Karpas-422 (cell line): ENCODE measurements around the gene HDAC10. TPM values are rescaled to one million over a fixed set of nuclear protein-coding genes. Genes with fewer than 3 reads are reported as not detected.

Source experiments
- DNase-seq: peaks from one replicate; pipeline ENCODE4 v3.0.0-alpha.2; 2015
- H2AFZ ChIP-seq: fragments of 200-600 bp; sonication (generic); 2 replicates; pipeline ENCODE4 v1.6.1; 2014; ENCODE audit warnings: antibody characterized with exemption, low read length, mixed read lengths
- H3K27ac ChIP-seq: fragments of 200-600 bp; sonication (generic); 2 replicates; pipeline ENCODE4 v1.5.1; 2014; ENCODE audit warnings: mild to moderate bottlenecking, low read length, moderate library complexity
- H3K27me3 ChIP-seq: fragments of 200-600 bp; sonication (generic); 2 replicates; pipeline ENCODE4 v1.6.1; 2014; ENCODE audit warnings: low read length, mixed read lengths
- H3K36me3 ChIP-seq: fragments of 200-600 bp; sonication (generic); 2 replicates; pipeline ENCODE4 v1.6.1; 2014; ENCODE audit warnings: low read length, mixed read lengths; ENCODE audit not compliant: insufficient read depth
- H3K4me1 ChIP-seq: fragments of 200-600 bp; sonication (generic); 2 replicates; pipeline ENCODE4 v1.6.1; 2014; ENCODE audit warnings: mild to moderate bottlenecking, low read length, mixed read lengths
- H3K4me2 ChIP-seq: fragments of 200-600 bp; sonication (generic); 2 replicates; pipeline ENCODE4 v1.6.1; 2014; ENCODE audit warnings: low read length, low read depth, mild to moderate bottlenecking; ENCODE audit not compliant: poor library complexity, severe bottlenecking
- H3K4me3 ChIP-seq: fragments of 200-600 bp; sonication (generic); 2 replicates; pipeline ENCODE4 v1.5.1; 2014; ENCODE audit warnings: mild to moderate bottlenecking, antibody characterized with exemption, low read length, mixed read lengths
- H3K79me2 ChIP-seq: fragments of 200-600 bp; sonication (generic); 2 replicates; pipeline ENCODE4 v1.6.1; 2014; ENCODE audit warnings: mild to moderate bottlenecking, low read length, mixed read lengths
- H3K9ac ChIP-seq: fragments of 200-600 bp; sonication (generic); 2 replicates; pipeline ENCODE4 v1.6.0; 2014; ENCODE audit warnings: low read length
- H3K9me2 ChIP-seq: fragments of 200-600 bp; sonication (generic), shearing (Covaris generic); replicated peaks from 2 replicates; pipeline ENCODE4 v1.6.0; 2014; ENCODE audit warnings: mild to moderate bottlenecking, low read length, moderate library complexity; ENCODE audit not compliant: insufficient read depth
- H3K9me3 ChIP-seq: fragments of 300-700, 200-600 bp; sonication (generic); 2 replicates; pipeline ENCODE4 v1.6.1; 2014; ENCODE audit warnings: low read length, mixed read lengths
- H4K20me1 ChIP-seq: fragments of 200-600 bp; sonication (generic); 2 replicates; pipeline ENCODE4 v1.6.1; 2014; ENCODE audit warnings: mild to moderate bottlenecking, antibody characterized with exemption, low read length, low read depth; ENCODE audit not compliant: insufficient read depth
- total RNA-seq: library from RNA; depleted of rRNA; stranded (reverse); fragments of >200 nt; shearing (Covaris generic); gene quantifications from 2 replicates; pipeline ENCODE4 v1.2.3, GENCODE V29; 2014; ENCODE audit warnings: low replicate concordance

Gene HDAC10
- total RNA-seq, 1 experiment from 2014 or later = 42.3 TPM

DNA sequence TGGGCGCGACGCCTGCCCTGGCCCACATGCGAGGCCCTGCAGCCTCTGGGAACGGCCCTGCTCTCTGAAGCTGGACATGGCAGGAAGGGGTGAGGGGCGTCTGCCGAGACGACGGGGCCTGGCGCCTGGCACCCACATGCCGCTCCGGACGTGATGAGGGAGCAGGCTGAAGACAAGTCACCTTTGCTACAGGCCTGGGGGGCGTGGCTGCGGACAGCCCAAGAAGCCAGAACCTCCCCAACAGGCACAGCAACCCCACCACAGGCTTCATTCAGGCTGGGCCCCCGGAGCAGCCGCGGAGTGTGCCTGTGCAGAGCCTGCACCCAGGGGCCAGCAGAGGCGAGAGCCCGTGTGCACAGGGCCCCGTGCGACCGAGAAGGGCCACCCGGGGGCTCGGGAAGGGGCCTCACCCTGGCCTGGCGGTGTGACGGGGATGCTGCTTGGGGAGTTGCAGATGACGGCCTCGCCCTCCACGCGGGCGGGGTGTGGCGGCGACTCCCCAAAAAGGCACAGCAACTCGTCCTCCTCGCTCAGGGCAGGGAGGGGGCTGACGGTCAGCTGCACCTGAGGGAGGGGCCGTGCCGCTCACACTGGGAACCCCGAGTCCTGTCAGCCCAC is 35.7 kb upstream of the HDAC10 start:
- Histone ChIP-seq H4K20me1 (peaks cover 14% of the 10 kb centered on the region; the same call in 1 of the 2 replicates), H3K4me3 (no peak overlapping the region)

DNA sequence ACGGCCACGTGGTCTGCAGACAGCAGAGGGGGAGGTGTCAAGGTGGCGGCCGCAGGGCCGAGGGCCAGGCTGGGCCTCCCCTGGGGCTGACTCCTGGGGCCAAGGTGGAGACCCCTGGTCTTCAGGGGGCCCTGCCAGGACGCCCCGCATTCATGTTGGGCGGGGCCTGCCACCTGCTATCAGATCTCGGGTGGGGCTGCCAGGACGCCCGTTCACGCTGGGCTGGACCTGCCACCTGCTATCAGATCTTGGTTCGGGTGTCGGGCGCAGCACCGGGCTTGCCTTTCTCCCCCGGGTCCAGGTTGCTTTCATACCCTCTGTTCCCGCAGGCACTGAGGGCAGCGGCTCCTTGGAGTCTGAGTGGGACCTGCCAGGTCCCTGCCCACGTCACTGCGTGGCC is 35.2 kb upstream of the HDAC10 start:
- no peaks in the 10 kb centered on the region for H3K79me2 ChIP-seq
- no peaks in the 10 kb centered on the region for H3K4me1 ChIP-seq
- peaks cover 3% of the 10 kb centered on the region; the same call in 1 of the 2 replicates for H3K9me3 ChIP-seq
- no peak overlapping the region for H3K27ac ChIP-seq
- no peak overlapping the region for H2AFZ ChIP-seq
- no peak for DNase-seq
- no peaks in the 10 kb centered on the region for H3K36me3 ChIP-seq
- H3K27me3 ChIP-seq = no peaks in the 10 kb centered on the region
- H3K4me2 ChIP-seq = no peak overlapping the region
- H3K9ac ChIP-seq = no peak overlapping the region
- H3K9me2 ChIP-seq = no peaks in the 10 kb centered on the region
- H4K20me1 ChIP-seq = peaks cover 9% of the 10 kb centered on the region; the same call in 1 of the 2 replicates
- no peak overlapping the region for H3K4me3 ChIP-seq

More for the DNA sequence above, 35.7 kb upstream of the HDAC10 start:
- Histone ChIP-seq H3K4me2 (no peak overlapping the region), H3K9ac (no peak overlapping the region), H3K36me3 (no peaks in the 10 kb centered on the region), H3K27me3 (no peaks in the 10 kb centered on the region), H2AFZ (no peak overlapping the region), H3K79me2 (no peaks in the 10 kb centered on the region), H3K9me2 (no peaks in the 10 kb centered on the region), H3K9me3 (peaks cover 2% of the 10 kb centered on the region; the same call in 1 of the 2 replicates), H3K27ac (no peak overlapping the region), H3K4me1 (peaks cover 4% of the 10 kb centered on the region)
- no peak for DNase-seq

DNA sequence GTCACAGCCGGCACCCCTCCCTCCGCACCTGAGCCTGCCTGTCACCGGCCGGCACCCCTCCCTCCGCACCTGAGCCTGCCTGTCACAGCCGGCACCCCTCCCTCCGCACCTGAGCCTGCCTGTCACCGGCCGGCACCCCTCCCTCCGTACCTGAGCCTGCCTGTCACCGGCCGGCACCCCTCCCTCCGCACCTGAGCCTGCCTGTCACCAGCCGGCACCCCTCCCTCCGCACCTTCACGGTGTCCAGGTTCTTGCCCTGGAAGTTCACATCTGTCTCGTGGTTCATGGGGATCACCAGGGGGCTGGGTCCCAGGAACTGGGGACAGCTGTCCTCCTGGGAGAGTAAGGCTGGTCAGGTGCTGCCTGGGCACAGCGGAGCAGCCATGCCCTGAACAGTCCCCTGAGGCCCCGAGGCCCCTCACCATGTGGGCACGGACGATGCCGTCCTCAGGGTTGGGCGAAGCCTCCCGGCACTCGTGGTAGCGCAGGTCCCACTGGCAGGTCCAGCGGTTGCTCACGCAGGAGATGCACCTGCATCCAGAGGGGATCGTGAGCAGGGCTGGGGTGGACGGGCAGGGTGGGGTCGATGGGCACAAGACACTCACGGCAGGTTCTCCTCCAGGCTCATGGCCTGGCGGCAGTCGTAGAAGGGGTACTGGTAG is 34.6 kb upstream of the HDAC10 start:
- H3K79me2 ChIP-seq = no peaks in the 10 kb centered on the region
- H3K4me1 ChIP-seq = no peaks in the 10 kb centered on the region
- H3K27me3 ChIP-seq = no peaks in the 10 kb centered on the region
- no peak overlapping the region for H3K27ac ChIP-seq
- peaks cover 3% of the 10 kb centered on the region; the same call in 1 of the 2 replicates for H4K20me1 ChIP-seq
- no peak overlapping the region for H3K4me2 ChIP-seq
- no peaks in the 10 kb centered on the region for H3K9me2 ChIP-seq
- H3K9me3 ChIP-seq = peaks cover 3% of the 10 kb centered on the region; the same call in 1 of the 2 replicates
- DNase-seq = no peak
- no peak overlapping the region for H3K4me3 ChIP-seq
- no peaks in the 10 kb centered on the region for H3K36me3 ChIP-seq
- H3K9ac ChIP-seq = no peak overlapping the region
- no peak overlapping the region for H2AFZ ChIP-seq

DNA sequence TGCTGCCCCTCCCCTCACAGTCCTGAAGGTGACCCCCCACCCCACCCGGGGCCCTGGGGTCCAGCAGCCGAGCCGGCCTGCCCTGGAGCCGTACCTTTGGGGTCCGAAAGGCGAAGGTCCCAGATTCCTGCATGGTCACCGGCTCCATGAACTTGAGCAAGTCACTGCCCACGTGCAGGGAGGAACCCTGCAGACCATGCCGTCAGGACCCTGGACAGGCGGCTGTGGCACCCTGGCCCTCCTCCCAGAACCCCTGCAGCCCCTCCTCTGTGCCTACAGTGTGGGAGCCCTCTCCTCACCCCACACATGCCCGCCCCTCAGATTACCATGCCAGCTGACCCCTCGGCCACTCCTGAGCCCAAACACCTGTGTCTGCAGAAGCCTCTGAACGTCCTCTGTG is 33.4 kb upstream of the HDAC10 start:
- Histone ChIP-seq H3K9me3 (peaks cover 3% of the 10 kb centered on the region; the same call in 1 of the 2 replicates), H3K36me3 (no peaks in the 10 kb centered on the region), H3K9ac (no peak overlapping the region), H3K79me2 (no peaks in the 10 kb centered on the region), H3K4me3 (no peak overlapping the region), H4K20me1 (no peaks in the 10 kb centered on the region), H2AFZ (no peak overlapping the region), H3K27me3 (no peaks in the 10 kb centered on the region), H3K4me1 (no peaks in the 10 kb centered on the region), H3K4me2 (no peak overlapping the region), H3K27ac (no peak overlapping the region), H3K9me2 (no peaks in the 10 kb centered on the region)
- no peak for DNase-seq

DNA sequence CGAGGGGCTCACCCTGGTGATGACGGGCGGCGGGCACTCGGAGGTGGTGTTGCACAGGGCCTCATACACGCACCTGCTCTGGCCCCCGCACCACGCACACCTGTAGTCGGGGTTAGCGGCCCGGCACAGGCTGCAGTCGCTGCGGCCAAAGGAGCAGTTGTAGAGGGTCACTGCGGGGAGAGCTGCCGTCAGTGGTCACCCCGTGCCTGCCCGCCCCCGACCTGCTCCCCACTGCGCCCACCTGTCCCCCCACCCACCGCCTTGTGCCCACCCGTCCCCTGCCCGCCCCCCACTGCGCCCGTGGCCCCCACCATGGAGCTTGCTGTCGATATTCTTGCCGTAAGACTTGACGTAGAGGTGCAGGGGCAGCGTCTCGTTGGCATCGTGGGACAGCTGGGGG is 32.8 kb upstream of the HDAC10 start:
- H3K9ac ChIP-seq = no peak overlapping the region
- H4K20me1 ChIP-seq = no peaks in the 10 kb centered on the region
- H3K36me3 ChIP-seq = no peaks in the 10 kb centered on the region
- H3K9me2 ChIP-seq = no peaks in the 10 kb centered on the region
- H3K4me2 ChIP-seq = no peak overlapping the region
- no peak for DNase-seq
- H2AFZ ChIP-seq = no peak overlapping the region
- H3K79me2 ChIP-seq = no peaks in the 10 kb centered on the region
- no peak overlapping the region for H3K27ac ChIP-seq
- no peaks in the 10 kb centered on the region for H3K4me1 ChIP-seq
- no peaks in the 10 kb centered on the region for H3K27me3 ChIP-seq
- H3K4me3 ChIP-seq = no peak overlapping the region
- H3K9me3 ChIP-seq = peaks cover 3% of the 10 kb centered on the region; the same call in 1 of the 2 replicates

DNA sequence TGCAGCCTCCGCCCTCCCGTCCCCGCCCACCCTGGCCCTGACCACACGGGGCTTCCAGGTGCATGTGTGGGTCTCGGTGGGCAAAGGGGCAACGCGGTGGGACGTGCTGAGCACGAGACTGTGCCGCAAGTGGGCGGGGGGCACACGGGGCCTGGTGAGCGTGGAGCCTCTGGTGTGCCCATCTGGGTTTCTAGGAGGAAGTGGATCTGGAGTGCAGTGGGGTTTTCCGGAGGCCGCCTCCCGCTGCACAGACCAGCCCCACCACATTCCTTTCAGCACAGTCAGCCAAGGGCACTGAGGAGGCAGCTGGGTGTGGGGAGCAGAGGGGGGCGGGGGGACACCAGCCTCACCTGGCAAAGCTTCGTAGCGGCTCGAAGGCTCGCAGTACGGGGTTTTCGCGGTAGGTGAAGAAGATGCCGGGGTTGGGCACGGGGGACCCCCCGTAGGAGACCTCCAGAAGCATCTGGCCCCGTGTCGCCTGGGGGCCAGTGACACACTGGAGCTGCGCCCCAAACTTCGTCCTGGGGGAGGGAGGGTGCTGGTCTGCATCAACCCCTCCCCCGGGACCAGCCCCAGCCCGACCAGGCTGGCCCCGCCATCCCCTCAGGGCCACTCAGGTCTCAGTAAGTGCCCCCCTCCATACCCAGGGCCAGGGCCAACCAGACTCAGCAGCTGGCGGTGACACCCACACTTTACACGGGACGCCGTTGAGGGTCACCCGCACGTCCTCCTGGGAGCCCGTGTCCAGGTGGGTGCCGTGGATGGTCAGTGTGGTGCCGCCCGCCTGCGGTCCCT is 31.5 kb upstream of the HDAC10 start:
- Histone ChIP-seq H3K4me3 (no peak overlapping the region), H3K79me2 (no peaks in the 10 kb centered on the region), H2AFZ (no peak overlapping the region), H3K4me1 (no peaks in the 10 kb centered on the region), H3K4me2 (no peak overlapping the region), H3K9me3 (peaks cover 3% of the 10 kb centered on the region; the same call in 1 of the 2 replicates), H3K27ac (no peak overlapping the region), H3K27me3 (no peaks in the 10 kb centered on the region), H3K9me2 (no peaks in the 10 kb centered on the region), H3K9ac (no peak overlapping the region), H3K36me3 (no peaks in the 10 kb centered on the region), H4K20me1 (no peaks in the 10 kb centered on the region)
- no peak for DNase-seq

DNA sequence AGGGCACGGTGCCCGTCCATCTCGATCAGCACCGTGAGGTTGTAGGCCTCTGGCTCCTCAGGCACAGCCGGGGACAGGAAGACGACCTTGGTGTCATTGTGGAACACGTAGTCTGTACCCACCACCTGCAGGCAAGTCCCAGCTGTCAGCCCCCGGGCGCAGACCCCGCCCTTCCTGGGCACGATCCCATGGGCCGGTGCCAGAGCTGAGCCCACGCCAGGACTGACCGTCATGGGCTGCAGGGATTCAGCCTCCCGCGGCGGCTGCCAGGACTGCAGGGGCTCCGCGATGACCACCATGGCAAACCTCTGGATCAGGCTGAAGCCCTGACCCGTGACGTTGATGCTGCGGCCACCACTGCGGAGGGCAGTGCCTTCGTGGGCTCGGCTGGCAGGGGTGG is 30.9 kb upstream of the HDAC10 start:
- H2AFZ ChIP-seq = no peak overlapping the region
- no peak overlapping the region for H3K4me3 ChIP-seq
- no peaks in the 10 kb centered on the region for H3K36me3 ChIP-seq
- DNase-seq = no peak
- H4K20me1 ChIP-seq = no peaks in the 10 kb centered on the region
- no peak overlapping the region for H3K27ac ChIP-seq
- no peaks in the 10 kb centered on the region for H3K27me3 ChIP-seq
- no peaks in the 10 kb centered on the region for H3K9me2 ChIP-seq
- peaks cover 3% of the 10 kb centered on the region; the same call in 1 of the 2 replicates for H3K9me3 ChIP-seq
- H3K9ac ChIP-seq = no peak overlapping the region
- H3K4me1 ChIP-seq = no peaks in the 10 kb centered on the region
- H3K4me2 ChIP-seq = no peak overlapping the region
- no peaks in the 10 kb centered on the region for H3K79me2 ChIP-seq

DNA sequence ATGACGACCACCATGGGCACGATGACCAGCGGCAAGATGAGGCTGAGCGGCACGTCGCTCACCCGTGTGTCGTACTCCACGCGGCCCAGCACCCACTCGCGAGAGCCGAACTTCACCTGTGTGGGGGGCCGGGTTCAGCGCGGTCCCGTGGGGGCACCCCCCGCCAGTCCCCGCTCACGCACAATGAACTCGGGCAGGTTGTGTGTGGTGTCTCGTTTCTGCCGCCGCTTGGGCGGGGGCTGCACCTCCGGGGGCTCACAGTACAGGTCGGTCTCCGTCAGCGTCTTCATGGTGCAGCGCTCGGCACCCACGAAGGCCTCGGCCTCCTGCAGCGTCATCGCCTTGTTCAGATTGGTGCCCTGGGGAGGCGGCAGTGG is 30.3 kb upstream of the HDAC10 start:
- Histone ChIP-seq H3K9me3 (peaks cover 3% of the 10 kb centered on the region), H4K20me1 (no peaks in the 10 kb centered on the region), H3K4me2 (no peak overlapping the region), H3K9me2 (no peaks in the 10 kb centered on the region), H3K4me3 (no peak overlapping the region), H3K27me3 (no peaks in the 10 kb centered on the region), H3K79me2 (no peaks in the 10 kb centered on the region), H3K36me3 (no peaks in the 10 kb centered on the region), H2AFZ (no peak overlapping the region), H3K27ac (no peak overlapping the region), H3K9ac (no peak overlapping the region), H3K4me1 (no peaks in the 10 kb centered on the region)
- no peak for DNase-seq
